HG02884 (cell line): Measurements from ENCODE around the gene PHLPP1.
A peak's percentile ranks its signal among the peaks of the same experiment; 100 is the strongest.
"Not testable (repeated sequence)": the region's sequence is repeated elsewhere in the genome, so short reads cannot be mapped to it uniquely, and the experiment has no call there.

Experiments used
- ATAC-seq: cut with Tn5 transposase; IDR thresholded peaks from one replicate; pipeline ENCODE4 v1.9.1; 2021; ENCODE audit warnings: mild to moderate bottlenecking, moderate library complexity; ENCODE audit not compliant: unreplicated experiment

Gene PHLPP1

GRCh38 chr18:62802523-62802922, 87.2 kb downstream of the PHLPP1 start:
- ATAC-seq, result no peak

DNA sequence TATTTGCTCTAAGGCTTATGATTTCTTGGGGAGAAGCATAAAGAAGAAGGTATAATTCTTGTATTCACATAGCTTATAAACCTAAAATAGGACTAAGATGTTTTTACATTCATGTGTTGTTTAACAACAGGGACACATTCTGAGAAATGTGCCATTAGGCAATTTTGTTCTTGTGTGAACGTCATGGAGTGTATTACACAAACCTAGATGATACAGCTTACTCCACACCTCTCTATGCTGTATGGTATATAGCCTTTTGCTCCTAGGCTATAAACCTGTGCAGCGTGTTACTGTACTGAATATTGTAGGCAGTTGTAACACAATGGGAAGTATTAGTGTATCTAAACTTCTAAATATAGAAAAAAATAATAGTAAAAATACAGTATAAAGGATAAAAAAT, 92.1 kb downstream of the PHLPP1 start:
- no peak for ATAC-seq

- no peak for ATAC-seq
Measured at GRCh38 chr18:62808123-62808522, 92.8 kb downstream of the PHLPP1 start.

DNA sequence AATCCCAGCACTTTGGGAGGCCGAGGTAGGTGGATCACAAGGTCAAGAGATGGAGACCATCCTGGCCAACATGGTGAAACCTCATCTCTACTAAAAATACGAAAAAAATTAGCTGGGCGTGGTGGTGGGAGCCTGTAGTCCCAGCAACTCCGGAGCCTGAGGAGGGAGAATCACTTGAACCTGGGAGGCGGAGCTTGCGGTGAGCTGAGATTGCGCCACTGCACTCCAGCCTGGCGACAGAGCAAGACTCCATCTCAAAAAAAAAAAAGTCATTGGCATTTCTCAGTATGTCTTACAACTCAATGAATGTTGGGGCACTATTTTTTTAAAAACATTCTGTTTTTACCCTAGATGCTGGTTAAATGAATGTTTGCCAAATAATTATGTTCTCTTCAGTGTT, 94.1 kb downstream of the PHLPP1 start:
- ATAC-seq, result not testable (repeated sequence)

DNA sequence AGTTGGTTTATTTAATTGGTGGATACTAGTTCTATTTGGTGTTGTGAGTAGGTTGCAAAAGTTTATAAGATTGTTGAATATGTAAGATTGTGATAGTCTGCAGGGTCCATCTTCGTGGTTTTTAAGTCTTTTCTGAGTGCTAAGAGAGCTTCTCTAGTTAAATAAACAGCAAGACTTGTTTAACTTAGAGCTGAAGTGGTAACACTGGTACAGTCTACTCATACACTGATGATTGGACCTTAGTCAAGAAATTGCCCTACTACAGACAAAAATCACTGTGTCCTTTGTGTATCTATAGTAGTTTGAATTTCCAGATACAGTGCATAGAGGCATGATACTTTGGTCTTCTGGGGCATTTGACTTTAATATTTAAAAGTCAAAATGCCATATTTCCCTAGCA, 94.6 kb downstream of the PHLPP1 start:
- ATAC-seq, result no peak

DNA sequence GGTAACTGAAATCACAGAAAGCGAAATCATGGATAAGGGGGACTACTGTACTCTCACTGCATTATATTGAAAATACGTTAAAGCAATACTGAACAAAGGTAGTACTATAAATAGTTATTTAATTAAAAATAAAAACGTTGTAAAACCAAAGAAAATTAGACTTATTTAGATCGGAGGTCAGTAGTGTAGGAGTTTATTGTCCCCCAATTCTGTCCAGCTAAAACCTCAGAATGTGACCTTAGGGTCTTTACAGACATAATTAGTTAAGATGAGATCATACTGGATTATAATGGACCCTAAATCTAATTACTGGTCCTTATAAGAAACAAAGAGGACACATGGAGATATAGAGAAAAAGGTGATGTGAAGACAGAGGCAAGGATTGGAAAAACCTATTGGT, 95.3 kb downstream of the PHLPP1 start:
- no peak for ATAC-seq

DNA sequence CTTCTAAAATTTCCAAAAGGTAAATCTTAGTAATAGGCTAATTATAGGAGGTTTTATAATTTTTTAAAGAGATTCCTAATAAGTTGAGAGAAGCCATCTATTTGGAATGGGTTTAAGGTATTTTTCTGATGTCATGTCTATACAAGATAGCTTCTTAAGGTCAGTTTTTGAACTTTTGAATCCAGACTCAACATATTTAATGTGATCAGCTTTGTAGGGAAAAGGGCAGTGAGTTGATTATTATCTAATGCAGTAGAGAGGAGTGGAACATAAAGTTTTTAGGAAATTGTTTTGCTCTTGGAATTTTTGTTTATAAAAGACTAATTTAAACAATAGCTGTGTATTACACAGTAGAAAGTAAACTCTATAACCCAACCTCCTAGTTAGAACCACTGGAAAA, 96.3 kb downstream of the PHLPP1 start:
- no peak for ATAC-seq

DNA sequence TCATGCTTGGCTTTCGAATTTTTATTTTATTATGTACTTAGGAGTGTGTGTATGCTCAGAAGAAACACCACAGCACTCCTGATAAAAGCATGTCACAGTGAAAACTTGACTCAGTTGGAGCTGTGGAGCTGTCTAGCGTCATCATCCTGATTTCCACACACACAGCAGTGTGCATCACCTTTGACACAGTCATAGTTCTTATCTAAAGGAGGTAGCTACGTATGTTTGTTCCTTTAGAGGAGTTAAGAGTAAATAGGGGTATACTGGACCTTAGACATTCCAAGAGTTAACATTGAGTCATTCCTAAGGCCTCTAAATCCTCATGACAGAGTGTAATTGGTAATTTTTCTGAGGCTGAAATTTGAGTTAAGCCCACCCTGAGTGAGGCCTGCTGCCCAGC, 96.9 kb downstream of the PHLPP1 start:
- no peak for ATAC-seq

- no peak for ATAC-seq
Measured at GRCh38 chr18:62812876-62813275, 97.5 kb downstream of the PHLPP1 start.

DNA sequence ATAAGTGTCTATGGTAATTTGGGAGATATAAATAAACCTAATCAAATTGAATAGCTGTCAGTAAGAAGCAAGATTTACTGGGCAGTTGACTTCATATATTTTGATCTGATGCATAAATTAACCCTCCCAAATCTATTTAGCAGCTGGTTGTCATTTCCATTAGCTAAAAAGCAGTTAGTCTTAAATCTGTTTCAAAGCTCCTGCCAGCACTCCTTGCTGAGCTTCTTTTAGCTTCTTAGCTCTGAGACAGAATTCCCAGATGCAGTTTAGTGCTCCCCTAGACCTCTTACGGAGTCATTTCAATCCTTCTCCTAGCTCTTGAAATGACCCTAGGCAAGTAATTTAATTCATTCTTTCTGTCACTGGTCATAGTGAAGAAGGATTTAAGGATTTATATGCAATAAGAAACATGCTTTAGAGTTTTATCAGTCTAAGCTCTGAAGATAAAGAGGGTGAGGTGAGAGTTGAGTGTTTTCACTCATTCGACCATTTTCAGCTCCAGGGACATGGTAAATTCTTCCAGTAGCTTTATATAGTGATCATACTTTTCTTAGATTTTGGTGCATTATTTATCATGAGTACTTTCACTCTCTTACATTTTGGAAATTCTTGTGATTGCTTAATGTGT, 98.9 kb downstream of the PHLPP1 start:
- ATAC-seq, result no peak

GRCh38 chr18:62825382-62825781, 110.0 kb downstream of the PHLPP1 start:
- no peak for ATAC-seq

- ATAC-seq, result no peak
Measured at GRCh38 chr18:62827397-62827796, 112.1 kb downstream of the PHLPP1 start.

GRCh38 chr18:62828091-62828640, 112.8 kb downstream of the PHLPP1 start:
- no peak for ATAC-seq

- no peak for ATAC-seq
Measured at GRCh38 chr18:62828852-62829251, 113.5 kb downstream of the PHLPP1 start.

GRCh38 chr18:62829936-62830335, 114.6 kb downstream of the PHLPP1 start:
- no peak for ATAC-seq

GRCh38 chr18:62832282-62832681, 116.9 kb downstream of the PHLPP1 start:
- no peak for ATAC-seq

DNA sequence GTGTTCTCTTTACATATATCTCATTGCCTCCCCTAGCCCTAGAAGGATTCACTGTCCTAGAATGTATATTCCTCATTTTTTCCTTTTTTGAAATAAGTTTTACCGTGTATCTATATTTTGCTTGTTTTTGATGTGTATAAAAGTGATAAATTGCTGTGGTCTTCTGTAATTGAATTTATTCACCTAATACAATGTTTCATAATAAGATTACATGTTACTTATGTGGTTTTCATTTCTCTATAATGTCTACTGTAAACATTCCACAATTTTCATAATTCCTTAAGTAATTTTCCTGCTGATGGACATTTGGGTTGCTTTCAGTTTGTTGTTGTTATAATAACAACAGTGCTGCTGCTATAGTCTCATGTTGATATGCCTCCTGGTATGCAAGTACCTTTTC, 118.2 kb downstream of the PHLPP1 start:
- ATAC-seq, result no peak

DNA sequence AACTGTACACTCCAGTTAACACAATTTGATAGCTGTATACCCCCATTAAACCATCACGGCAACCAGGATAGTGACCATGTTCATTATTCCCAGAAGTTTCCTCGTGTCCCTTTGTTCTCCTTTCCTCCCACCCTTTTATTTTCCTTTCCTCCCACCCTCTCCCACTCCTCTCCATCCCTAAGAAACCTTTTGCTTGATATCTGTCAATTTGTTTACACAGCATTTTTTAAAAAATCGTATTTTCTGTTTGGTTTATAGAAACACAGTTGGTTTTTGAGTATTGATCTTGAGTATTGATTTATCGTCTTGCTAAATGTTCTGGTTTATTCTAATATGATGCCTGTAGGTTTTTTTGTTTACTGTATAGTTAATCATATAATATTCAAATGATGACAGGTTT, 119.4 kb downstream of the PHLPP1 start:
- ATAC-seq, result no peak

DNA sequence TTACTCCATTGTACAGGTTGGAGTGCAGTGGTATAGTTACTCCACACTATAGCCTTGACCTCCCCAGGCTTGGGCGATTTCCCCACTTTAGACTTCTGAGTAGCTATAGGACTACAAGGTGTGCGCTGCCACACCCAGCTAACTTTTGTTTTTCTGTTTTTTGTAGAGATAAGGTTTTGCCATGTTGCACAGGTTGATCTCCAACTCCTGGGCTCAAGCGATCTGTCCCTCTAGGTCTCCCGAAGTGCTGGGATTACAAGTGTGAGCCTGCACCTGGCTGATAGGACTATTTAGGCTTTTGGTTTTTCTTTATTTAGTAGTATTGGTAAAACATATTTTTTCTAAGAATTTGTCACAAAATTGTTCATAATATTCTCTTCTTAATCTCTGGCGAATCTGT, 121.7 kb downstream of the PHLPP1 start:
- no peak for ATAC-seq

GRCh38 chr18:62838475-62839098, 123.2 kb downstream of the PHLPP1 start:
- peak; percentile 71 for ATAC-seq

DNA sequence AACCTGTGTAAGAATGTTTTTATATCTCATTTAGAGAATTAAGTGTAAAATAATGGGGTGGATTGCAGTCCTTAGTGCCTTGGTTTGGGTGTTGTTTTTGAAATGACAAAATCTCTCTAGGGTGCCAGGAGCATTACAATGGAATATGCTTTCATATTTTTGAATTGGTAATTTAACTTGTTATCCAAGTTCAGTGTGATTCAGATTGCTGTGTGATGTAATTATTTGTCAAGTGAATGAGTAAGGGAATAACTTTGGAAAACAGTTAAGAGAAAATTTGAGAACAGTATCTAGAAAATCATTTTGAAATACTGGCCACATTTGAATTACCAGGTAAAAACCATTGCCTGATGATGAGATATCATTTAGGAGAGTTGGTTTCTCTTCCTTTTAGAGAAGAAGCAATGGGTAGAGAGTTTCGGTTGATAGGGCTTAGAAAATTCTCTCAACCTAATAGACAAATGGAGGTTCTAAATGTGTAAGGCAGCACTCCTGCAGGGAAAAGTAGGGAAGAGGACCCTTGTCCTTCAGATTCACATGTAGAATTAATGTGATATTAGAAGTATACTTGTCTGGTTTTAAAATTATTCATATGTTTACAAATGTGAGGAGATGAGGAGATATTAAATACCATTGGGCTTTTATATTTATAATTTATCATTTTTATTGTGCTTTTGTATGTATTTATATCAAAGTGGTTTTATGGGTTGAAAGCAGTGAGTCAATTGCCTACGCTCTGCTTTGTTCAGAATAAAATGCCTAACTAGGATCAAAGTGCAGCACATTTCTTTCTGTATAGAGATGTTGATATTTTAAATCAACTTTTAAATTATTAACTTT, 124.8 kb downstream of the PHLPP1 start:
- no peak for ATAC-seq

DNA sequence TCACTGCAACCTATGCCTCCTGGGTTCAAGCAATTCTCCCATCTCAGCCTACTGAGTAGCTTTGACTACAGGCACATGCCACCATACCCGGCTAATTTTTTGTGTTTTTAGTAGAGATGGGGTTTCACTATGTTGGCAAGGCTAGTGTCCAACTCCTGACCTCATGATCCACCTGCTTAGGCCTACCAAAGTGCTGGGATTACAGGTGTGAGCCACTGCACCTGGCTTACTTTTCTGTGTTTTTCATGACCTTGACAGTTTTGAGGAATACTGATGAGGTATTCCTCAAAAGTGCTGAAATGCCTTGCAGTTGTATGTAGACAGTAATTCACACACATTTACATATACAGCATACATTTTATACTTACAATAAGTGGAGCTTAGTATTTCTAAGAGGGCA, 126.1 kb downstream of the PHLPP1 start:
- ATAC-seq, result no peak
